Transverse colon (tissue), 4 donors: ENCODE data around the gene MEX3C.

Experiments
- EP300 ChIP-seq: sonication (generic); formaldehyde crosslinking; IDR thresholded peaks from one replicate; pipeline ENCODE4 v1.6.1; 2017; ENCODE audit warnings: antibody characterized with exemption, low read depth
- POLR2A ChIP-seq: fragments of 450-650 bp; IDR thresholded peaks from one replicate; pipeline ENCODE4 v1.6.1; 2016; ENCODE audit warnings: antibody characterized with exemption, mild to moderate bottlenecking, moderate library complexity
- POLR2AphosphoS5 ChIP-seq, 3 donors: sonication (generic); formaldehyde crosslinking; IDR thresholded peaks; one replicate each; pipeline ENCODE4 v1.6.1; 2016; ENCODE audit warnings: antibody characterized with exemption in 3 of 3
- TF ChIP-seq, protein P1 (sequence below), 5 experiments: fragments of 200-600 bp in 3 of 5; fragments of 450-650 bp in 2 of 5; sonication (generic) in 3 of 5; IDR thresholded peaks; 1 replicate in 2 of 5; 2 replicates in 3 of 5; pipeline ENCODE4 v1.5.1; 2016 to 2017; ENCODE audit warnings: antibody characterized with exemption in 5 of 5, inconsistent platforms in 3 of 5, mild to moderate bottlenecking in 2 of 5, moderate library complexity in 1 of 5

- TF ChIP-seq, protein P1, sequence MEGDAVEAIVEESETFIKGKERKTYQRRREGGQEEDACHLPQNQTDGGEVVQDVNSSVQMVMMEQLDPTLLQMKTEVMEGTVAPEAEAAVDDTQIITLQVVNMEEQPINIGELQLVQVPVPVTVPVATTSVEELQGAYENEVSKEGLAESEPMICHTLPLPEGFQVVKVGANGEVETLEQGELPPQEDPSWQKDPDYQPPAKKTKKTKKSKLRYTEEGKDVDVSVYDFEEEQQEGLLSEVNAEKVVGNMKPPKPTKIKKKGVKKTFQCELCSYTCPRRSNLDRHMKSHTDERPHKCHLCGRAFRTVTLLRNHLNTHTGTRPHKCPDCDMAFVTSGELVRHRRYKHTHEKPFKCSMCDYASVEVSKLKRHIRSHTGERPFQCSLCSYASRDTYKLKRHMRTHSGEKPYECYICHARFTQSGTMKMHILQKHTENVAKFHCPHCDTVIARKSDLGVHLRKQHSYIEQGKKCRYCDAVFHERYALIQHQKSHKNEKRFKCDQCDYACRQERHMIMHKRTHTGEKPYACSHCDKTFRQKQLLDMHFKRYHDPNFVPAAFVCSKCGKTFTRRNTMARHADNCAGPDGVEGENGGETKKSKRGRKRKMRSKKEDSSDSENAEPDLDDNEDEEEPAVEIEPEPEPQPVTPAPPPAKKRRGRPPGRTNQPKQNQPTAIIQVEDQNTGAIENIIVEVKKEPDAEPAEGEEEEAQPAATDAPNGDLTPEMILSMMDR (IDR thresholded peaks at IDR 0.05), result no peak
- TF ChIP-seq POLR2A, result no peak
- TF ChIP-seq POLR2AphosphoS5 (IDR thresholded peaks at IDR 0.05), result no peak
- no peak for TF ChIP-seq EP300
Measured at GRCh38 chr18:51151185-51151567, 46.3 kb downstream of the MEX3C start.
